AG08396 (cell line): ENCODE data around the gene ADGRL1.
A peak's percentile ranks its signal among the peaks of the same experiment; 100 is the strongest.
"Not testable (repeated sequence)": the region's sequence is repeated elsewhere in the genome, so short reads cannot be mapped to it uniquely, and the experiment has no call there.

Experiments
- DNase-seq: peaks from one replicate; pipeline ENCODE4 v3.0.0; 2012; ENCODE audit warnings: low spot score, mixed read lengths

The ADGRL1 gene

DNA sequence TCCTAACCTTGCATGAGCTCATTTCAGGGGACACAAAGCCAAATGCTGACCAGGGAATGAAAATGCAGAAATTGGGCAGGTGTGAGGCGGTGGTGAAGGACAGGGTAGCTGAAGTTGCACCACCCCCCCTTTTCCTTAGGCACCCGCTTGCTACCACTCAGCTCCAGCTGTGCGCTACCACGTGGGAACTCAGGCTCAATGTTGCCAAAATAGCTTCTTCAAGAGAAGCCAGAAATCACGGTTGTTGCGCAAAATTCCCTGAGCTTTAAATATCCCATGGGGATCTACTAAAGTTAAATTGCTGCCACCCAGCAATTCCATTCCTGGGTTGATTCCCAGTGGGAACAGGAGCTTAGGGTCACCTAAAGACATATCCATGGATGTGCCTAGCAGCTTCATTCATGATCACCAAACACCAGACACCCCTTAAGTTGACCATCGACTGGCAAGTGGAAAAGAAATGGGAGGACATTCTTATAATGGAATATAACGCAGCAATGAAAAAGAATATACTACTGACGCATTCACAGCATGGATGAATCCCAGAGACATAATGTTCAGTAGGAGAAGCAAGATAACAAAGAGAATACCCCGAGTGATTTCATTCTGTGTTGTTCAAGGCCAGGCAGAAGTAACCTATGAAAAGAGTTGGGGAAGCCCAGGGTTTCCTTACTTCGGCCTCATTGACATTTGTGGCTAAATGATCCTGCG lies 12.8 kb upstream of the ADGRL1 start:
- no peak for DNase-seq

DNA sequence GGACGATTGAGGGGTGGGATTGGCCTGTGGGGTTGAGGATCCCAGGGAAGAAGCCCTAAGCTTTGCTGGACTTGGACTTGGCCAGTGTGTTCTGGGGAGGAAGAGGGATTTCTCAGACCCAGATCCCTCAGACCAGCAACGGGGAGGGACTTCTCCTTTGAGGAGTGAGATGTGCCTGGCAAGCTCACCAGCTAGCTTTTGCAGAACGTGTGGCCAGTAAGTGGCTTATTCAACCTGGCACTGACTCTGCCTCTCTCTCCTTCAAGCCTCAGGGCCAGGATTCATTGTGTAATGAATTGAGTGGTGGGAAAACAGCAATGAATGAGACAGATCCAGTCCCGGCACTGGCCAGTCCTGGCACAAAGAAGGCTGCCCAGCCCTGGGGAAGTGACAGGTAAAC lies 11.9 kb upstream of the ADGRL1 start:
- not testable (repeated sequence) for DNase-seq

- no peak for DNase-seq
Measured at GRCh38 chr19:14214580-14214979, 8.6 kb upstream of the ADGRL1 start.

- DNase-seq: not testable (repeated sequence)
Measured at GRCh38 chr19:14210182-14210581, 4.2 kb upstream of the ADGRL1 start.

DNA sequence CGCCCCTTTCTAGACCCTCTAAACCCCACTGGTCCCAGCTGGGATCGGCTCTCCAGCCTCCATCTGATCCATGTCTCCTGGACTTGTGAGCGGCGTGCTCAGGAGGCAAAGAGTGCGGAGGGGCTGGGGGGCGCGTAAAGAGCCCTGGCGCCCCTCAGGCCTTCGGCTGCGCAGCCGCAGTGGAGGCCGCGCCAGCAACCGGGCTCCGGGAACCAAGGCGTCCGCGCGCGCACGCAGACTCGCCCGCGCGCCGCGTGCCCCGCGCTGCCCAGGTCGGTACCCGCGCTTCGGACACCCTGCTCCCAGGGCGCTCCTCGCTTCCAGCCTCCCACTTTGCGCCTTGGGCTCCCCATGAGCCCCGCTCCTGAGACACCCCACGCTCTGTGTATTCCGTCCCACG lies 3.4 kb upstream of the ADGRL1 start:
- DNase-seq: not testable (repeated sequence)

- DNase-seq: not testable (repeated sequence)
Measured at GRCh38 chr19:14208496-14208895, 2.5 kb upstream of the ADGRL1 start.

DNA sequence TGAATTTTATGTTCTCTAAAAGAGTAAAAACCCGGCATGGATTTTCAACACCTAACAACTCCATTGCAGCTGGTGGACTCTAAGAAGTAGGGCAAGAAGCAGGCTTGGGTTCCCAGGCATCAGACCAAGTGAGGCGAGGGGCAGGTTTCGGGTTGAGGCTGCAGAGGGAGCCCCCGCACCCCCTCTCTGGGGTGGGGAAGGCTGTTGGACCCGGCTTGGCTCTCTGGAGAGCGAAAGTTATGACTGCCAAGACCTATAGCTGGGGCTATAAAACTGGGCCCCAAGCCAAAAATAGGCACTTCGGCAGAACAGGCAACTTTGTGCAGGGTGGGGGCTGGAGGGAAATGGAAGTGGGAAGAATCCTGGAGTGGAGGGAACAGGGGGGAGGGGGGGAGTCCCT lies 1.8 kb upstream of the ADGRL1 start:
- not testable (repeated sequence) for DNase-seq

- peak; percentile 83 for DNase-seq
Measured at GRCh38 chr19:14206737-14207726, 1.1 kb upstream of the ADGRL1 start.

DNA sequence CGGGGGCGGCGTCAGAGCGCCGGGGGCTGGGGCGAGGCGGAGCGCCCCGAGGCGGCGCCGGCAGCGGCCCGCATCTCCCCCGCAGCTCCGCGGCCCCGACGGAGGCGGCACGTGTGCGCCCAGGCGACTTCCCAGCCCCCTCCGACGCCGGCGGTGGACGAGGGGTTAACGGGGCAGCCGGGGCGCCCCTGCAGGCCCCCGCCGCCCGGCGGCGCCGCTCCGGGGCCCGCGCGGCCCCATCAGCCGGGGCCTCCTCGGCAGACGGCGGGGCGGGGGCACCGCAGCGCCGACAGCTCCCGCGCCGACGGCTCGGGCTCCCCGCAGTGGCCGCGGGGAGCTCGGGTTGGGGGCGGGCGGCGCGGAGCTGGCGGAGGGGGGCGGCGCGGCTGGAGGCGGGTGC lies 339 bp upstream of the ADGRL1 start:
- peak; percentile 14 for DNase-seq

DNA sequence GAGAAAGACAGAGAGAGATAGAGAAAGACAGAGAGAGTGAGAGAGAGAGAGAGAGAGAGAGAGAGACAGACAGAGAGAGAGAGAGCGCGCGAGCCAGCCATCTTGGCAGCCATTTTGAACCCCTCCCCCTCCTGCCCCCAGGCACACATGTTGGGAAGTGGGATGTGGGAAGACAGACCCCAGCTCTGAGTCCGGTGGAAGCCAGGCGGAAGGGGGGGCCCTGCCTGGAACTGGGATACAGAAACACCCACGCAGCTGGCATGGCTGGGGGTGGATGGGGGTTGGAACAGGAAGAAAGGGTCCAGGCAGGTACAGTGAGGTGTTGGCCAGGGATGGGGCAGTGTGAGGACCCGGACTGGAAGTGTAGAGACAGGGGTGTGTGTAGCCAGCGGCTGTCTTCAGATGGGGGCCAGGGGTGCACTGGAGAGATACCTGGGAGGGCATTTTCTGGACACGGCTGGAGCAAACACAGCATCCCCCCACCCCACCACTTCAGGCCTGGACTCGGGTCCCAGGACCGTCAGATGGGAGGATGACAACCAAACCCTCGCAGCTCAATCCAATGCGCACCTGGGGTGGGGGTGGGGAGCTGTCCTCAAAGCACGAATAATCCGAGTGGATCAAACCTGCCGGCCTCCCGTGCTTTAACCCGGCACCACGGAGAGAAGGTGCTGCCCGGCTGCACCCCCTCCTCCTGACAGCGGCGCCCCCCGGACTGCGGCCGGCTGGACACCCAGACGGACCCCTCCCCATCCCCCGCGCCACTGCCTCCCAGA lies 1.1 kb downstream of the ADGRL1 start:
- DNase-seq: not testable (repeated sequence)

DNA sequence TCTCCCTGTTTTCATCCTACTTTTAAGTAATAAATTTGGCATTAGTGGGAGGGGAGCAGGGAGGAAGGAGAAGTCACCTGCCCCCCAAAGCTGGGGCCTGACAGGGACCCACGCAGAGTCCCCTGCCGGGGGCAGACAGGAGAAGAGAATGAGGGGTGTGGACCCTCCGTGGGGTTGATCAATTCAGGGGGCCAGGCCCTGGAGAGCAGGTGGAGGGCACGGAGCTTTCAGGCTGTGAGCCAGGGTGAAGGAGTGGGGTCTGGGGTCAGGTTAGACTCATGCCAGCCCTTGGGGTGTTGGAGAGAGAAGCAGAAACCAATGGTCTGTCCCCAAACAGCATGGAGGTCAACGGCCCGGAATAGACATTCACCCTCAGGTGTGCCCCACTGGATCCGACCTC lies 1.8 kb downstream of the ADGRL1 start:
- DNase-seq: not testable (repeated sequence)

DNA sequence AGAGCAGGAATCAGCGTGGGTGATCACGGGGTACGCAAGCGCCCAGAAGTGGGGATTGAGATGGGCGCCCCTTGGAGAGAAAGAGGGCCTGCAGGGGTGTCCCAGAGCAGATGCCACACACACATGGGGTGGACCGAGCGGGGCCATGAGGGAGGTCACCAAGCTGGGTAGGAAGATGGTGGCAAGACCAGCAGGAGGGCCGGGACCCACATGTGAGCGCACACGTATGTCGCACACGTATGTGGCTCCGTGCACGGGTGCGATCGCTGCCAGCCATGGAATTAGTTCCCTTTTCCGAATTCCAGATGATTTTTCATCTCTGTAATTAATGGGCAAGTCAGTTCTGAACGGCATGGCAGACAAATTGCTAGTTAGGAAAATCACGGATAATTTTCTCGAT lies 2.2 kb downstream of the ADGRL1 start:
- not testable (repeated sequence) for DNase-seq

GRCh38 chr19:14203177-14203576 lies 2.8 kb downstream of the ADGRL1 start:
- no peak for DNase-seq

GRCh38 chr19:14201481-14201880 lies 4.5 kb downstream of the ADGRL1 start:
- not testable (repeated sequence) for DNase-seq

DNA sequence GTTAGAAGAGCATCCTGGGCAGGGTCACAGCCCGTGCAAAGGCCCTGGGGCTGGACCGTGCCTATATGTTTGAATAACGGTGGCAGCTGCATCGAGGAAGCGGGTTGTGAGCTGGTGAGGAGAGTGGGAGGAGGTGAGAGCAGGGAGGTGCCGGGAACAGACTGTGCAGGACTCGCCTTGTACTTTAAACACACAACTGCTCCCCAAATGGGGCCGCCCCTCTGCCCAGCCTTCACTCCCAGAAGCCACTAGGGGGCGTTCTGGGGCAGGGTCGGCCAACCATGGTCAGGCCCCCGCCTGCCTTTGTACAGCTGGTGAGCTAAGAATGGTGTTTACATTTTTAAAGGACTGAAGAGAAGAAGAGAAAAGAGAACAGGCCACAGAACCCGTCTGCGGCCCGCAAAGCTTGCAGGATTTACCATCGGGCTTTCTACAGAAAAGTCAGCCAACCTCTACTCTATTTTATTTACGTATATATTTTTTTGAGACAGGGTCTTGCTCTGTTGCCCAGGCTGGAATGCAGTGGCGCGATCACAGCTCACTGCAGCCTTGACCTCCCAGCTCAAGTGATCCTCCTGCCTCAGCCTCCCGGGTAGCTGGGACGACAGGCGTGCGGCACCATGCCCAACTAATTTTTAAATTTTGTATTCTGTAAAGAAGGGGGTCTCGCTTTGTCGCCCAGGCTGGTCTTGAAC lies 5.7 kb downstream of the ADGRL1 start:
- peak; percentile 59 for DNase-seq

DNA sequence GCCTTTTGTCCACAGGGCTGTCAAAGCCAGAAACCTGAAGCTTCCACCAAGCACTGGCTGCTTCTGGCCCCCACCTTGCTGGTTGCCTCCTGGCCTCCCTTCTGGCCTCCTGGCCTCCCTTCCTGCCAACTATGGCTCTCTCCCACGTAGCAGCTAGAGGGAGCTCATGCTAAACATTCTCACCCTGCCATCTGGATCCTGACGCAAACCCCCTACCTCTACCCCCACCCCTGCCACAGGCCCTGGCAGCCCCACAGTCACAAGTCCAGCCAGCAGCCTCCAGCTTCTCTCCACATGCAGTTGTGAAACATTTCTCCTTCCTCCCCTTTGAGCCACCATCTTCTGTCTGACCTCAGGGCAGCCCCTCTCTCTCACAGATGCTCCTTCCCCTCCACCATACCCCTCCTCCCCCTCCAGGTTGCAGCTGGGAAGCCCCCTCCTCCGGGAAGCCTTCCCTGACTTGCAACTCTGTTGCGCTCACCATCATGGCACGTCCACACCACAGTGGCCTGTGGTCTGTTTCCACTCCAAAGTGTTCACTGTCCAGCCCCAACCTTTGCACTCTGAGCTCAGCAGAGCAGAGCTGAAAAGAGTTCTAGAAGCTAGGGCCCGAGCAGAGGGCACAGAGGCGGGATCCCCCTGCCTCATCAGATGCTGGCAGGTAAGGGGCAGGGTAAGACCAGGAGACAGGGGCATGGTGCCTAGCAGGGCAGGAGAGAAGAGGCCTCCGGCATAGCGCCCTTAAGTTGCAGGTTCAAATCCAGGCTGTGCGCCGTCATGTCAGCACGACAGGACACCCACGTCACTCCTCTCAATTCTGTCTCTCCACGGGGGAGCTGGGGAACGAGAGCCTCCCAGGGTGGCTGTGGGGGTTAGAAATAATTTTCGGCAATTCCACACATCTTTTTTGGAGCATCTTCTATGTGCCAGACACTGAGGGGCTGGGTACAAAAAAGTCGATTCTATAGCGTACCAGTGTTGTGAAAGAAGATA lies 7.3 kb downstream of the ADGRL1 start:
- DNase-seq: no peak

DNA sequence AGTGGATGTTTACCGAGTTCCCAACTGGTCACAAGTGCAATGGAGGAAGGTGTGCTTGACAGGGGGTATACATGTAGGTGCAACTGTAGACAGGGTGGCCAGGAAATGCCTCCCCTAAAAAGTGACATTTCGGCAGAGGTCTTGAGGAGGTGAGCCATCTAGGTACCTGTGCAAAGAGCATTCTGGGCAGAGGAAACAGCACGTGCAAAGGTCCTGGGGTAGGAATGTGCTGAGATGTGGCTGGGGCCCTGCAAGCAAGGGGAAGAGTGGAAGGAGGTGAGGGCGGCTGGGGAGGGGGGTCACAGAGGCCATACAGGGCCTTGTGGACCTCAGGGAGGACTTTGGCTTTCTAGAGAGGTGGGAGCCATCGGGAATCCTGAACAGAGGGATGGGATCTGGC lies 8.1 kb downstream of the ADGRL1 start:
- no peak for DNase-seq

GRCh38 chr19:14197288-14197687 lies 8.7 kb downstream of the ADGRL1 start:
- not testable (repeated sequence) for DNase-seq

DNA sequence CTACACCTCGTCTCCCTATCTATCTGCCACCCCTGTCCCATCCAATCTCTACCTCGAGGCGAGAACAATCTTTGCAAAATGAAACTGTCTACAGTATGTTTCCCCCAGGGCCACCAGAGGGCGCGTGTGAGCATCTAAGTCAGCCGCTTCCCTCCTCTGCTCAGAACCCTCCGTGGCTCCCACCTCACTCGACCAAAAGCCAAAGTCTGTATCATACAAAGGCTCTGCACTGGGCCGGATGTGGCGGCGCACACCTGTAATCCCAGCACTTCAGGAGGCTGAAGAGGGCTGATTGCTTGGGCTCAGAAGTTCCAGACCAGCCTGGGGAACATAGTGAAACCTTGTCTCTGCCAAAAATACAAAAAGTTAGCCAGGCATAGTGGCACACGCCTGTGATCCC lies 9.9 kb downstream of the ADGRL1 start:
- peak; percentile 53 for DNase-seq

- DNase-seq: not testable (repeated sequence)
Measured at GRCh38 chr19:14195216-14195615, 10.8 kb downstream of the ADGRL1 start.
